IMR-90 (cell line): Measurements from ENCODE around the gene ANO10. TPM values are rescaled to one million over a fixed set of nuclear protein-coding genes. Genes with fewer than 3 reads are reported as not detected.

ENCODE experiments used
- ATAC-seq: fragments of 200-7000 bp; cut with Tn5 transposase; 2 replicates; pipeline ENCODE4 v1.9.1; 2020; ENCODE audit warnings: low read depth, mild to moderate bottlenecking, moderate library complexity
- BruUV-seq: library from RNA; stranded (reverse); fragments of 400-500 nt; replicated peaks from 2 replicates; lab custom pipeline; 2021; lab: Mats Ljungman, UMichigan
- CTCF ChIA-PET: fragments of 300-600 bp; formaldehyde crosslinking; extraction: SDS; loops from one replicate; lab custom pipeline; 2021; ENCODE audit warnings: antibody characterized with exemption; lab: Yijun Ruan, JAX
- POLR2A ChIA-PET: fragments of 300-600 bp; sonication (Branson Sonifier 250); formaldehyde crosslinking; loops from one replicate; lab custom pipeline; 2022; ENCODE audit warnings: antibody characterized with exemption; ENCODE audit not compliant: unreplicated experiment; lab: Charles Lee
- DNase-seq: peaks from one replicate; pipeline ENCODE4 v3.0.0; 2013
- H2AFZ ChIP-seq: replicated peaks from 2 replicates; pipeline ENCODE3; 2013; ENCODE audit warnings: low read length, mild to moderate bottlenecking; ENCODE audit not compliant: poor library complexity
- H2AK5ac ChIP-seq: 2 replicates; pipeline ENCODE4 v1.6.1; 2013; ENCODE audit warnings: low read depth, low read length, inconsistent platforms
- H2AK9ac ChIP-seq: replicated peaks from 2 replicates; pipeline ENCODE3; 2013; ENCODE audit warnings: mild to moderate bottlenecking, low read depth, low read length, moderate library complexity; ENCODE audit not compliant: poor library complexity
- H2BK120ac ChIP-seq: 2 replicates; pipeline ENCODE4 v1.6.1; 2013; ENCODE audit warnings: low read depth, low read length, inconsistent platforms
- H2BK15ac ChIP-seq: 3 replicates; pipeline ENCODE4 v1.6.1; 2013; ENCODE audit warnings: low read depth, low read length, inconsistent platforms
- H2BK20ac ChIP-seq: 2 replicates; pipeline ENCODE4 v1.6.1; 2013; ENCODE audit warnings: low read depth, mild to moderate bottlenecking, inconsistent platforms, low read length, moderate library complexity
- H2BK5ac ChIP-seq: 2 replicates; pipeline ENCODE4 v1.6.1; 2013; ENCODE audit warnings: mild to moderate bottlenecking, low read depth, low read length, inconsistent platforms; ENCODE audit not compliant: poor library complexity, severe bottlenecking
- H3K14ac ChIP-seq: replicated peaks from 2 replicates; pipeline ENCODE4 v1.6.1; 2013; ENCODE audit warnings: low read depth, low read length, inconsistent platforms
- H3K18ac ChIP-seq: 2 replicates; pipeline ENCODE4 v1.6.1; 2013; ENCODE audit warnings: low read depth, low read length, control low read depth
- H3K23ac ChIP-seq: 2 replicates; pipeline ENCODE4 v1.6.1; 2013; ENCODE audit warnings: low read depth, low read length, inconsistent platforms
- H3K27ac ChIP-seq: 2 replicates; pipeline ENCODE4 v1.5.1; 2013; ENCODE audit warnings: mild to moderate bottlenecking, control low read depth, low read length; ENCODE audit not compliant: insufficient read depth
- H3K27me3 ChIP-seq: 2 replicates; pipeline ENCODE4 v1.6.1; 2013; ENCODE audit warnings: low read length; ENCODE audit not compliant: control insufficient read depth, insufficient read depth
- H3K36me3 ChIP-seq: 2 replicates; pipeline ENCODE4 v1.6.1; 2013; ENCODE audit warnings: low read length, mixed read lengths; ENCODE audit not compliant: control insufficient read depth, insufficient read depth
- H3K4ac ChIP-seq: 2 replicates; pipeline ENCODE4 v1.6.1; 2013; ENCODE audit warnings: low read depth, low read length, inconsistent platforms
- H3K4me1 ChIP-seq: 2 replicates; pipeline ENCODE4 v1.6.1; 2013; ENCODE audit warnings: low read length, mixed read lengths; ENCODE audit not compliant: control insufficient read depth, insufficient read depth
- H3K4me2 ChIP-seq: 2 replicates; pipeline ENCODE4 v1.6.1; 2013; ENCODE audit warnings: low read depth, mild to moderate bottlenecking, control low read depth, low read length, moderate library complexity
- H3K4me3 ChIP-seq: 2 replicates; pipeline ENCODE4 v1.5.1; 2013; ENCODE audit warnings: low read depth, mild to moderate bottlenecking, control low read depth, low read length, moderate library complexity; ENCODE audit not compliant: insufficient read depth
- H3K56ac ChIP-seq: 2 replicates; pipeline ENCODE4 v1.6.1; 2013; ENCODE audit warnings: low read length, inconsistent platforms; ENCODE audit not compliant: insufficient read depth; ENCODE audit errors: extremely low read depth
- H3K79me1 ChIP-seq, 2 experiments: 2 replicates each; pipeline ENCODE4 v1.6.1; 2013; ENCODE audit warnings: low read length in 2 of 2, inconsistent platforms in 1 of 2, low read depth in 1 of 2
- H3K9ac ChIP-seq: 2 replicates; pipeline ENCODE4 v1.6.1; 2013; ENCODE audit warnings: low read depth, low read length, control low read depth
- H3K9me1 ChIP-seq: 2 replicates; pipeline ENCODE4 v1.6.1; 2013; ENCODE audit warnings: low read length, inconsistent platforms; ENCODE audit not compliant: insufficient read depth
- H3K9me3 ChIP-seq: 2 replicates; pipeline ENCODE4 v1.6.1; 2013; ENCODE audit warnings: low read length; ENCODE audit not compliant: control insufficient read depth, insufficient read depth
- H4K20me1 ChIP-seq: 2 replicates; pipeline ENCODE4 v1.6.1; 2013; ENCODE audit warnings: low read length, inconsistent platforms; ENCODE audit not compliant: insufficient read depth
- H4K5ac ChIP-seq: 2 replicates; pipeline ENCODE4 v1.6.1; 2013; ENCODE audit warnings: mild to moderate bottlenecking, low read depth, low read length, control low read depth
- H4K8ac ChIP-seq, 2 experiments: 2 replicates each; pipeline ENCODE4 v1.6.1; 2013; ENCODE audit warnings: low read depth in 2 of 2, low read length in 2 of 2, control low read depth in 1 of 2, inconsistent platforms in 1 of 2
- H4K91ac ChIP-seq: 2 replicates; pipeline ENCODE4 v1.6.1; 2013; ENCODE audit warnings: low read depth, low read length, inconsistent platforms; ENCODE audit not compliant: insufficient read depth
- BHLHE40 ChIP-seq: fragments of 150-350 bp; IDR thresholded peaks from 2 replicates; pipeline ENCODE4 v1.6.1; 2016; ENCODE audit warnings: mild to moderate bottlenecking, low read depth, low read length
- CEBPB ChIP-seq: IDR thresholded peaks from 2 replicates; pipeline ENCODE4 v1.6.1; 2012; ENCODE audit warnings: low read depth, low read length, improper control_type of control experiment
- CHD1 ChIP-seq: IDR thresholded peaks from 2 replicates; pipeline ENCODE4 v1.6.1; 2012; ENCODE audit warnings: low read depth, low read length, improper control_type of control experiment
- FOS ChIP-seq: fragments of 150-350 bp; IDR thresholded peaks from 2 replicates; pipeline ENCODE4 v1.6.1; 2016; ENCODE audit warnings: low read depth, low read length
- MAFK ChIP-seq: IDR thresholded peaks from 2 replicates; pipeline ENCODE4 v1.6.1; 2012; ENCODE audit warnings: low read depth, low read length, improper control_type of control experiment
- MAZ ChIP-seq: IDR thresholded peaks from 2 replicates; pipeline ENCODE4 v1.6.1; 2012; ENCODE audit warnings: low read depth, mild to moderate bottlenecking, low read length, improper control_type of control experiment, moderate library complexity, borderline replicate concordance
- MXI1 ChIP-seq: IDR thresholded peaks from 2 replicates; pipeline ENCODE4 v1.6.1; 2012; ENCODE audit warnings: low read depth, mild to moderate bottlenecking, low read length, moderate library complexity, borderline replicate concordance
- NFE2L2 ChIP-seq: fragments of 150-350 bp; IDR thresholded peaks from 2 replicates; pipeline ENCODE4 v1.6.1; 2016; ENCODE audit warnings: low read depth, mild to moderate bottlenecking, low read length
- POLR2A ChIP-seq: IDR thresholded peaks from 2 replicates; pipeline ENCODE4 v1.6.1; 2012; ENCODE audit warnings: mild to moderate bottlenecking, low read depth, low read length
- RAD21 ChIP-seq: IDR thresholded peaks from 2 replicates; pipeline ENCODE4 v1.6.1; 2012; ENCODE audit warnings: low read length, improper control_type of control experiment
- RCOR1 ChIP-seq: IDR thresholded peaks from 2 replicates; pipeline ENCODE4 v1.6.1; 2012; ENCODE audit warnings: mild to moderate bottlenecking, low read length, improper control_type of control experiment; ENCODE audit not compliant: insufficient replicate concordance
- RFX5 ChIP-seq: IDR thresholded peaks from 2 replicates; pipeline ENCODE4 v1.8.0; 2012; ENCODE audit warnings: low read depth, mild to moderate bottlenecking, low read length, moderate library complexity
- SMC3 ChIP-seq: fragments of 150-350 bp; IDR thresholded peaks from 2 replicates; pipeline ENCODE4 v1.6.1; 2016; ENCODE audit warnings: low read depth, mild to moderate bottlenecking, antibody characterized with exemption, low read length, moderate library complexity
- WGBS, 2 experiments: methylation state at CpG; one replicate each; pipeline versions ENCODE4 v1.1.5 to v1.1.7; 2013; ENCODE audit warnings: missing lambda C conversion rate in 2 of 2; ENCODE audit not compliant: insufficient read length in 1 of 2; ENCODE audit errors: extremely low coverage in 2 of 2; 5-methylcytosine and 5-hydroxymethylcytosine counted together
- dilution Hi-C: fragments of 300-500 bp; cut with HindIII; formaldehyde crosslinking; loops from one replicate; pipeline ENCODE4 v1.14.3; 2018; ENCODE audit warnings: low sequenced_read_pairs; ENCODE audit not compliant: unreplicated experiment
- in situ Hi-C: fragments of 300-500 bp; cut with MboI; formaldehyde crosslinking; loops from 3 replicates; pipeline ENCODE4 v1.14.3; 2019; ENCODE audit warnings: low sequenced_read_pairs, inconsistent platforms, mixed read lengths
- intact Hi-C: fragments of 100-400 bp; cut with micrococcal nuclease; formaldehyde crosslinking; loops from 2 replicates; pipeline ENCODE4 v1.10.0; 2022
- polyA plus RNA-seq, 3 experiments: library from polyadenylated mRNA; depleted of rRNA; stranded (reverse); fragments of >200 nt; gene quantifications; 2 replicates each; pipeline ENCODE4 v1.2.3, GENCODE V29; 2012; ENCODE audit warnings: low replicate concordance in 1 of 3
- total RNA-seq: library from RNA; depleted of rRNA; stranded (reverse); fragments of >200 nt; gene quantifications from 2 replicates; pipeline ENCODE4 v1.2.3, GENCODE V29; 2012
- TF ChIP-seq, protein P1 (sequence below): conservative IDR thresholded peaks from 2 replicates; pipeline ENCODE4 v1.5.1; 2012; ENCODE audit warnings: mild to moderate bottlenecking, low read depth, low read length, improper control_type of control experiment
- TF ChIP-seq, protein P2 (sequence below): fragments of 150-350 bp; IDR thresholded peaks from 2 replicates; pipeline ENCODE4 v1.6.1; 2017; ENCODE audit warnings: mild to moderate bottlenecking, antibody characterized with exemption, low read length, low read depth
- TF ChIP-seq, protein P3 (sequence below): fragments of 150-350 bp; IDR thresholded peaks from 2 replicates; pipeline ENCODE4 v1.6.1; 2016; ENCODE audit warnings: low read depth, mild to moderate bottlenecking, low read length, moderate library complexity, borderline replicate concordance

Gene ANO10
- total and polyA plus RNA-seq, 2 of the 4 experiments (the other 2 are of a cell fraction), result 28.5 to 41.6 TPM

DNA sequence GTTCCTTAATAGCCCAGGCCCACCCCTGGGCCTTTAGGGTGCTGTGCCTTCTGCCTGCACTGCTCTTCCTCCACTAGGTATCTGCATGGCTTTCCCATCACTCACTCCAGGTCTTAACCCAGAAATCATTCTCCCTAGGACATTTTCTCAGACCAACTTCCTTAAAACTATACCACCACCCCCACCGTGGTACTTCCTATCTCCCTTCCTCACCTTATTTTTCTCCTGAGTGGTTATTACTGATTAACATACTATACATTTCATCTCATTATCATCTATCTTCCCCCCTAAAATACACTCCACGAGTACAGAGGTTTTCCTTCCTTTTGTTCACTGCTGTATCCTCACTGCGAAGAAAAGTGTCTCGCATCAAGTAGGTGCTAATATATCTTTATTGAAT, 115.2 kb downstream of the ANO10 start:
- Histone ChIP-seq H2AFZ (no peak overlapping the region), H3K23ac (no peak overlapping the region), H4K8ac (no peak overlapping the region), H3K79me1 (peaks cover 7 to 11% of the 10 kb centered on the region in 2 experiments; a peak in 3 of 4 replicates), H3K18ac (no peak overlapping the region), H3K27ac (no peak overlapping the region), H3K9ac (no peak overlapping the region), H3K4me2 (no peak overlapping the region), H2AK9ac (no peak overlapping the region), H3K9me1 (peaks cover 10% of the 10 kb centered on the region; the same call in 1 of the 2 replicates), H3K27me3 (no peaks in the 10 kb centered on the region), H3K14ac (no peak overlapping the region), H2BK5ac (no peak overlapping the region), H3K36me3 (no peaks in the 10 kb centered on the region), H3K56ac (no peak overlapping the region), H2BK20ac (no peak overlapping the region), H2BK15ac (no peak overlapping the region), H2AK5ac (no peak overlapping the region), H2BK120ac (no peak overlapping the region), H3K9me3 (no peaks in the 10 kb centered on the region), H3K4ac (no peak overlapping the region), H3K4me1 (peaks cover 4% of the 10 kb centered on the region), H4K91ac (no peak overlapping the region), H4K20me1 (no peaks in the 10 kb centered on the region), H3K4me3 (no peak overlapping the region), H4K5ac (no peak overlapping the region)
- ATAC-seq, result no peak
- in situ Hi-C loops (loop anchor here (10.0 kb wide), 2 partner anchors 342 to 542 kb away; no protein-coding TSS in a partner anchor), dilution Hi-C loops (no loop called here), intact Hi-C loops (no loop called here)
- TF ChIP-seq RFX5, result no peak
- no peak for TF ChIP-seq NFE2L2
- TF ChIP-seq CHD1, result no peak
- no peak for TF ChIP-seq CEBPB
- TF ChIP-seq BHLHE40, result no peak
- TF ChIP-seq, protein P1, sequence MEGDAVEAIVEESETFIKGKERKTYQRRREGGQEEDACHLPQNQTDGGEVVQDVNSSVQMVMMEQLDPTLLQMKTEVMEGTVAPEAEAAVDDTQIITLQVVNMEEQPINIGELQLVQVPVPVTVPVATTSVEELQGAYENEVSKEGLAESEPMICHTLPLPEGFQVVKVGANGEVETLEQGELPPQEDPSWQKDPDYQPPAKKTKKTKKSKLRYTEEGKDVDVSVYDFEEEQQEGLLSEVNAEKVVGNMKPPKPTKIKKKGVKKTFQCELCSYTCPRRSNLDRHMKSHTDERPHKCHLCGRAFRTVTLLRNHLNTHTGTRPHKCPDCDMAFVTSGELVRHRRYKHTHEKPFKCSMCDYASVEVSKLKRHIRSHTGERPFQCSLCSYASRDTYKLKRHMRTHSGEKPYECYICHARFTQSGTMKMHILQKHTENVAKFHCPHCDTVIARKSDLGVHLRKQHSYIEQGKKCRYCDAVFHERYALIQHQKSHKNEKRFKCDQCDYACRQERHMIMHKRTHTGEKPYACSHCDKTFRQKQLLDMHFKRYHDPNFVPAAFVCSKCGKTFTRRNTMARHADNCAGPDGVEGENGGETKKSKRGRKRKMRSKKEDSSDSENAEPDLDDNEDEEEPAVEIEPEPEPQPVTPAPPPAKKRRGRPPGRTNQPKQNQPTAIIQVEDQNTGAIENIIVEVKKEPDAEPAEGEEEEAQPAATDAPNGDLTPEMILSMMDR, result no peak
- no peak for TF ChIP-seq FOS
- no peak for TF ChIP-seq POLR2A
- no peak for TF ChIP-seq MAFK
- TF ChIP-seq, protein P2, sequence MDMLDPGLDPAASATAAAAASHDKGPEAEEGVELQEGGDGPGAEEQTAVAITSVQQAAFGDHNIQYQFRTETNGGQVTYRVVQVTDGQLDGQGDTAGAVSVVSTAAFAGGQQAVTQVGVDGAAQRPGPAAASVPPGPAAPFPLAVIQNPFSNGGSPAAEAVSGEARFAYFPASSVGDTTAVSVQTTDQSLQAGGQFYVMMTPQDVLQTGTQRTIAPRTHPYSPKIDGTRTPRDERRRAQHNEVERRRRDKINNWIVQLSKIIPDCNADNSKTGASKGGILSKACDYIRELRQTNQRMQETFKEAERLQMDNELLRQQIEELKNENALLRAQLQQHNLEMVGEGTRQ, result no peak
- TF ChIP-seq SMC3, result no peak
- no peak for TF ChIP-seq MAZ
- no peak for TF ChIP-seq RCOR1
- no peak for TF ChIP-seq MXI1
- TF ChIP-seq RAD21, result no peak
- TF ChIP-seq, protein P3, sequence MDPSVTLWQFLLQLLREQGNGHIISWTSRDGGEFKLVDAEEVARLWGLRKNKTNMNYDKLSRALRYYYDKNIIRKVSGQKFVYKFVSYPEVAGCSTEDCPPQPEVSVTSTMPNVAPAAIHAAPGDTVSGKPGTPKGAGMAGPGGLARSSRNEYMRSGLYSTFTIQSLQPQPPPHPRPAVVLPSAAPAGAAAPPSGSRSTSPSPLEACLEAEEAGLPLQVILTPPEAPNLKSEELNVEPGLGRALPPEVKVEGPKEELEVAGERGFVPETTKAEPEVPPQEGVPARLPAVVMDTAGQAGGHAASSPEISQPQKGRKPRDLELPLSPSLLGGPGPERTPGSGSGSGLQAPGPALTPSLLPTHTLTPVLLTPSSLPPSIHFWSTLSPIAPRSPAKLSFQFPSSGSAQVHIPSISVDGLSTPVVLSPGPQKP, result no peak
- ChIA-PET POLR2A (no interaction called here), CTCF (no interaction called here)
- BruUV-seq, result no TSS peak
- no peak for DNase-seq
- 100% methylated on average over 1 of the region's 4 CpGs; no CpG with 5 or more reads in 1 of the 2 experiments for WGBS, 2 experiments
